SK-N-SH treated with all-trans-retinoic acid at 6 μM for 48 hours (cell line): ENCODE measurements around the gene OR4K14.

ENCODE experiments used
- CSDC2 ChIP-seq: fragments of 250-450 bp; sonication (Bioruptor Pico); IDR thresholded peaks from 2 replicates; pipeline ENCODE4 v1.5.0; 2020; ENCODE audit warnings: mild to moderate bottlenecking, moderate library complexity
- CSRNP3 ChIP-seq: fragments of 250-450 bp; sonication (Bioruptor Pico); IDR thresholded peaks from 2 replicates; pipeline ENCODE4 v1.5.1; 2021; ENCODE audit warnings: mild to moderate bottlenecking, moderate library complexity
- ESRRG ChIP-seq: fragments of 250-450 bp; sonication (Bioruptor Pico); IDR thresholded peaks from 2 replicates; pipeline ENCODE4 v1.6.1; 2021; ENCODE audit warnings: mild to moderate bottlenecking
- GLIS3 ChIP-seq: fragments of 250-450 bp; sonication (Bioruptor Pico); IDR thresholded peaks from 2 replicates; pipeline ENCODE4 v1.5.0; 2020; ENCODE audit warnings: mild to moderate bottlenecking, moderate library complexity
- OSR1 ChIP-seq: fragments of 250-450 bp; sonication (Bioruptor Pico); IDR thresholded peaks from 2 replicates; pipeline ENCODE4 v1.8.0; 2022; ENCODE audit warnings: moderate library complexity, mild to moderate bottlenecking, inconsistent platforms
- PPARA ChIP-seq: fragments of 250-450 bp; sonication (Bioruptor Pico); IDR thresholded peaks from 2 replicates; pipeline ENCODE4 v1.5.0; 2020; ENCODE audit warnings: mild to moderate bottlenecking, borderline replicate concordance
- RARB ChIP-seq: fragments of 250-450 bp; sonication (Bioruptor Pico); IDR thresholded peaks from 2 replicates; pipeline ENCODE4 v1.8.0; 2021; ENCODE audit warnings: mild to moderate bottlenecking, moderate library complexity
- ZC3H10 ChIP-seq: fragments of 250-450 bp; sonication (Bioruptor Pico); IDR thresholded peaks from 2 replicates; pipeline ENCODE4 v1.5.1; 2021; ENCODE audit warnings: mild to moderate bottlenecking, moderate library complexity
- ZFP3 ChIP-seq: fragments of 250-450 bp; sonication (Bioruptor Pico); IDR thresholded peaks from 2 replicates; pipeline ENCODE4 v1.5.0; 2020; ENCODE audit warnings: mild to moderate bottlenecking, moderate library complexity
- ZFP30 ChIP-seq: fragments of 450-650 bp; formaldehyde crosslinking; IDR thresholded peaks from 2 replicates; pipeline ENCODE4 v1.5.0; 2022; ENCODE audit warnings: mild to moderate bottlenecking, moderate library complexity
- ZNF565 ChIP-seq: fragments of 450-650 bp; formaldehyde crosslinking; conservative IDR thresholded peaks from 2 replicates; pipeline ENCODE4 v1.5.0; 2020; ENCODE audit warnings: low read depth, mild to moderate bottlenecking, moderate library complexity
- TF ChIP-seq, protein P1 (sequence below): fragments of 250-450 bp; sonication (Bioruptor Pico); IDR thresholded peaks from 2 replicates; pipeline ENCODE4 v1.5.1; 2020; ENCODE audit warnings: low read depth, mild to moderate bottlenecking, moderate library complexity
- TF ChIP-seq, protein P2 (sequence below): fragments of 250-450 bp; sonication (Bioruptor Pico); IDR thresholded peaks from 2 replicates; pipeline ENCODE4 v1.8.0; 2020; ENCODE audit warnings: mild to moderate bottlenecking, moderate library complexity, borderline replicate concordance

GRCh38 chr14:20031058-20031457, 12.0 kb upstream of the OR4K14 start:
- TF ChIP-seq CSDC2 (no peak), ESRRG (no peak), ZFP30 (CRISPR knock-in tag) (no peak), PPARA (CRISPR knock-in tag) (no peak), ZFP3 (CRISPR knock-in tag) (no peak), OSR1 (no peak), CSRNP3 (CRISPR knock-in tag) (no peak), GLIS3 (no peak), ZC3H10 (CRISPR knock-in tag) (no peak), RARB (CRISPR knock-in tag) (no peak), ZNF565 (no peak)
- TF ChIP-seq, protein P1, sequence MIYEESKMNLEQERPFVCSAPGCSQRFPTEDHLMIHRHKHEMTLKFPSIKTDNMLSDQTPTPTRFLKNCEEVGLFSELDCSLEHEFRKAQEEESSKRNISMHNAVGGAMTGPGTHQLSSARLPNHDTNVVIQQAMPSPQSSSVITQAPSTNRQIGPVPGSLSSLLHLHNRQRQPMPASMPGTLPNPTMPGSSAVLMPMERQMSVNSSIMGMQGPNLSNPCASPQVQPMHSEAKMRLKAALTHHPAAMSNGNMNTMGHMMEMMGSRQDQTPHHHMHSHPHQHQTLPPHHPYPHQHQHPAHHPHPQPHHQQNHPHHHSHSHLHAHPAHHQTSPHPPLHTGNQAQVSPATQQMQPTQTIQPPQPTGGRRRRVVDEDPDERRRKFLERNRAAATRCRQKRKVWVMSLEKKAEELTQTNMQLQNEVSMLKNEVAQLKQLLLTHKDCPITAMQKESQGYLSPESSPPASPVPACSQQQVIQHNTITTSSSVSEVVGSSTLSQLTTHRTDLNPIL: no peak
- TF ChIP-seq, protein P2, sequence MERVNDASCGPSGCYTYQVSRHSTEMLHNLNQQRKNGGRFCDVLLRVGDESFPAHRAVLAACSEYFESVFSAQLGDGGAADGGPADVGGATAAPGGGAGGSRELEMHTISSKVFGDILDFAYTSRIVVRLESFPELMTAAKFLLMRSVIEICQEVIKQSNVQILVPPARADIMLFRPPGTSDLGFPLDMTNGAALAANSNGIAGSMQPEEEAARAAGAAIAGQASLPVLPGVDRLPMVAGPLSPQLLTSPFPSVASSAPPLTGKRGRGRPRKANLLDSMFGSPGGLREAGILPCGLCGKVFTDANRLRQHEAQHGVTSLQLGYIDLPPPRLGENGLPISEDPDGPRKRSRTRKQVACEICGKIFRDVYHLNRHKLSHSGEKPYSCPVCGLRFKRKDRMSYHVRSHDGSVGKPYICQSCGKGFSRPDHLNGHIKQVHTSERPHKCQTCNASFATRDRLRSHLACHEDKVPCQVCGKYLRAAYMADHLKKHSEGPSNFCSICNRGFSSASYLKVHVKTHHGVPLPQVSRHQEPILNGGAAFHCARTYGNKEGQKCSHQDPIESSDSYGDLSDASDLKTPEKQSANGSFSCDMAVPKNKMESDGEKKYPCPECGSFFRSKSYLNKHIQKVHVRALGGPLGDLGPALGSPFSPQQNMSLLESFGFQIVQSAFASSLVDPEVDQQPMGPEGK (CRISPR knock-in tag): no peak
